GM12891 (cell line): Measurements from ENCODE around the gene C5orf15.

Experiments used
- DNase-seq: peaks from one replicate; pipeline ENCODE4 v3.0.0; 2011; ENCODE audit warnings: low spot score; ENCODE audit not compliant: insufficient read length
- FAIRE-seq: peaks from 2 replicates; lab custom pipeline; 2011; peaks lifted over from hg19 to GRCh38; lab: Jason Lieb, UNC
- PAX5 ChIP-seq: IDR thresholded peaks from 2 replicates; pipeline ENCODE4 v1.6.1; 2011; ENCODE audit warnings: low read length, moderate library complexity, mild to moderate bottlenecking; ENCODE audit not compliant: insufficient read depth, severe bottlenecking
- POLR2A ChIP-seq: IDR thresholded peaks from 2 replicates; pipeline ENCODE4 v1.6.1; 2011; ENCODE audit warnings: low read depth, low read length, control low read depth
- POLR2AphosphoS5 ChIP-seq: IDR thresholded peaks from 2 replicates; pipeline ENCODE4 v1.6.1; 2011; ENCODE audit warnings: low read depth, low read length, control low read depth
- POU2F2 ChIP-seq: IDR thresholded peaks from 2 replicates; pipeline ENCODE4 v1.6.1; 2011; ENCODE audit warnings: low read depth, mild to moderate bottlenecking, control low read depth, low read length, moderate library complexity
- SPI1 ChIP-seq: IDR thresholded peaks from 2 replicates; pipeline ENCODE4 v1.6.1; 2011; ENCODE audit warnings: low read depth, low read length, control low read depth
- TAF1 ChIP-seq: IDR thresholded peaks from 2 replicates; pipeline ENCODE4 v1.6.1; 2011; ENCODE audit warnings: low read depth, low read length, control low read depth

The C5orf15 gene

GRCh38 chr5:133910571-133910970, 57.9 kb downstream of the C5orf15 start:
- TF ChIP-seq POU2F2 = no peak
- no peak for TF ChIP-seq POLR2AphosphoS5
- TF ChIP-seq POLR2A = no peak
- no peak for TF ChIP-seq PAX5
- TF ChIP-seq TAF1 = no peak
- no peak for TF ChIP-seq SPI1
- FAIRE-seq (no peak), DNase-seq (no peak)

- FAIRE-seq (no peak), DNase-seq (no peak)
- TF ChIP-seq POLR2AphosphoS5 (no peak), PAX5 (no peak), POU2F2 (no peak), TAF1 (no peak), POLR2A (no peak), SPI1 (no peak)
Observed at GRCh38 chr5:133909603-133910002, 58.8 kb downstream of the C5orf15 start.

- DNase-seq (no peak), FAIRE-seq (no peak)
- TF ChIP-seq SPI1 (no peak), TAF1 (no peak), POLR2A (no peak), PAX5 (no peak), POLR2AphosphoS5 (no peak), POU2F2 (no peak)
Observed at GRCh38 chr5:133907075-133907474, 61.4 kb downstream of the C5orf15 start.

- no peak for DNase-seq
- FAIRE-seq = no peak
- TF ChIP-seq PAX5 (no peak), POLR2A (no peak), POU2F2 (no peak), SPI1 (no peak), POLR2AphosphoS5 (no peak), TAF1 (no peak)
Observed at GRCh38 chr5:133906303-133906702, 62.1 kb downstream of the C5orf15 start.
